Stimulated activated CD8-positive, alpha-beta memory T cell treated with anti-CD3 and anti-CD28 coated beads, Interleukin-15, amount 100 ng/mL, for 4 hours (primary cell): ENCODE measurements around the gene ADAMTS16.

Experiments
- DNase-seq, 2 donors: peaks; one replicate each; pipeline ENCODE4 v3.0.0-alpha.2; 2020; ENCODE audit warnings: low read depth in 2 of 2

Gene ADAMTS16

GRCh38 chr5:5183933-5184332, 43.8 kb downstream of the ADAMTS16 start:
- no peak for DNase-seq

- no peak for DNase-seq
Measured at GRCh38 chr5:5188376-5189050, 48.4 kb downstream of the ADAMTS16 start.

- no peak for DNase-seq
Measured at GRCh38 chr5:5189051-5189430, 48.9 kb downstream of the ADAMTS16 start.

GRCh38 chr5:5191906-5192305, 51.8 kb downstream of the ADAMTS16 start:
- DNase-seq: no peak

GRCh38 chr5:5192681-5193080, 52.6 kb downstream of the ADAMTS16 start:
- DNase-seq: no peak

- DNase-seq: no peak
Measured at GRCh38 chr5:5195128-5195918, 55.2 kb downstream of the ADAMTS16 start.

GRCh38 chr5:5198135-5198534, 58.0 kb downstream of the ADAMTS16 start:
- DNase-seq: no peak

- no peak for DNase-seq
Measured at GRCh38 chr5:5198815-5199214, 58.7 kb downstream of the ADAMTS16 start.

GRCh38 chr5:5199495-5199894, 59.4 kb downstream of the ADAMTS16 start:
- no peak for DNase-seq

GRCh38 chr5:5200133-5200532, 60.0 kb downstream of the ADAMTS16 start:
- DNase-seq: no peak

- DNase-seq: no peak
Measured at GRCh38 chr5:5202321-5202720, 62.2 kb downstream of the ADAMTS16 start.

GRCh38 chr5:5203451-5203850, 63.3 kb downstream of the ADAMTS16 start:
- no peak for DNase-seq

- no peak for DNase-seq
Measured at GRCh38 chr5:5207828-5208227, 67.7 kb downstream of the ADAMTS16 start.

- no peak for DNase-seq
Measured at GRCh38 chr5:5209089-5209488, 69.0 kb downstream of the ADAMTS16 start.

- no peak for DNase-seq
Measured at GRCh38 chr5:5209510-5210286, 69.6 kb downstream of the ADAMTS16 start.

GRCh38 chr5:5217371-5217770, 77.2 kb downstream of the ADAMTS16 start:
- no peak for DNase-seq

GRCh38 chr5:5218396-5218795, 78.3 kb downstream of the ADAMTS16 start:
- no peak for DNase-seq

GRCh38 chr5:5219541-5219940, 79.4 kb downstream of the ADAMTS16 start:
- DNase-seq: no peak

GRCh38 chr5:5220901-5221631, 80.9 kb downstream of the ADAMTS16 start:
- no peak for DNase-seq

GRCh38 chr5:5221724-5222123, 81.6 kb downstream of the ADAMTS16 start:
- no peak for DNase-seq

GRCh38 chr5:5231576-5231975, 91.4 kb downstream of the ADAMTS16 start:
- no peak for DNase-seq

- no peak for DNase-seq
Measured at GRCh38 chr5:5234912-5235311, 94.8 kb downstream of the ADAMTS16 start.
